ENCODE measurements around the gene TBCCD1. TPM values are rescaled to one million over a fixed set of nuclear protein-coding genes. Genes with fewer than 3 reads are reported as not detected.

TBCCD1 gene
- total RNA-seq, 1 experiment from 2014 or later, result 14.5 TPM

- ATAC-seq, result no peak
- H3K27me3 ChIP-seq (ENCODE audit: control insufficient read depth, insufficient read depth, low read length), result no peaks in the 10 kb centered on the region; the same call in 1 of the 2 replicates
- POLR2A ChIA-PET, result no interaction called here
Observed at GRCh38 chr3:186605078-186605477, 37.9 kb upstream of the TBCCD1 start.

GRCh38 chr3:186603159-186603558 is 36.0 kb upstream of the TBCCD1 start:
- Histone ChIP-seq H3K27ac (ENCODE audit: low read length) (no peak overlapping the region), H3K4me3 (ENCODE audit: low read depth in 2 of 2, low read length in 2 of 2) (no peak overlapping the region), H3K9me3 (ENCODE audit: control insufficient read depth, insufficient read depth, low read depth, low read length) (no peaks in the 10 kb centered on the region), H3K27me3 (ENCODE audit: control insufficient read depth, insufficient read depth, low read length) (no peaks in the 10 kb centered on the region; the same call in 1 of the 2 replicates), H3K36me3 (ENCODE audit: control insufficient read depth, insufficient read depth, low read length) (no peaks in the 10 kb centered on the region), H3K4me1 (ENCODE audit: control insufficient read depth, insufficient read depth, low read length) (no peaks in the 10 kb centered on the region)
- no peak for DNase-seq (ENCODE audit: low read depth, low spot score)
- ATAC-seq, result no peak
- in situ Hi-C loops (cut with HindIII; ENCODE audit: low pct_unique_long_range_greater_than_20kb, low sequenced_read_pairs) (no loop called here), intact Hi-C loops (cut with micrococcal nuclease; ENCODE audit: unreplicated experiment) (no loop called here)
- no TSS peak for BruUV-seq (replicated peaks)
- CTCF ChIA-PET, result interaction anchor here (1.1 kb wide), 1 partner anchor 11 kb away, joined by 3 read pairs; no protein-coding TSS in a partner anchor
- TF ChIP-seq, protein P1, sequence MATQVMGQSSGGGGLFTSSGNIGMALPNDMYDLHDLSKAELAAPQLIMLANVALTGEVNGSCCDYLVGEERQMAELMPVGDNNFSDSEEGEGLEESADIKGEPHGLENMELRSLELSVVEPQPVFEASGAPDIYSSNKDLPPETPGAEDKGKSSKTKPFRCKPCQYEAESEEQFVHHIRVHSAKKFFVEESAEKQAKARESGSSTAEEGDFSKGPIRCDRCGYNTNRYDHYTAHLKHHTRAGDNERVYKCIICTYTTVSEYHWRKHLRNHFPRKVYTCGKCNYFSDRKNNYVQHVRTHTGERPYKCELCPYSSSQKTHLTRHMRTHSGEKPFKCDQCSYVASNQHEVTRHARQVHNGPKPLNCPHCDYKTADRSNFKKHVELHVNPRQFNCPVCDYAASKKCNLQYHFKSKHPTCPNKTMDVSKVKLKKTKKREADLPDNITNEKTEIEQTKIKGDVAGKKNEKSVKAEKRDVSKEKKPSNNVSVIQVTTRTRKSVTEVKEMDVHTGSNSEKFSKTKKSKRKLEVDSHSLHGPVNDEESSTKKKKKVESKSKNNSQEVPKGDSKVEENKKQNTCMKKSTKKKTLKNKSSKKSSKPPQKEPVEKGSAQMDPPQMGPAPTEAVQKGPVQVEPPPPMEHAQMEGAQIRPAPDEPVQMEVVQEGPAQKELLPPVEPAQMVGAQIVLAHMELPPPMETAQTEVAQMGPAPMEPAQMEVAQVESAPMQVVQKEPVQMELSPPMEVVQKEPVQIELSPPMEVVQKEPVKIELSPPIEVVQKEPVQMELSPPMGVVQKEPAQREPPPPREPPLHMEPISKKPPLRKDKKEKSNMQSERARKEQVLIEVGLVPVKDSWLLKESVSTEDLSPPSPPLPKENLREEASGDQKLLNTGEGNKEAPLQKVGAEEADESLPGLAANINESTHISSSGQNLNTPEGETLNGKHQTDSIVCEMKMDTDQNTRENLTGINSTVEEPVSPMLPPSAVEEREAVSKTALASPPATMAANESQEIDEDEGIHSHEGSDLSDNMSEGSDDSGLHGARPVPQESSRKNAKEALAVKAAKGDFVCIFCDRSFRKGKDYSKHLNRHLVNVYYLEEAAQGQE (IDR thresholded peaks at IDR 0.05; ENCODE audit: insufficient read depth in 1 of 2, low read depth in 2 of 2, low read length in 1 of 2), result no peak
- POLR2A ChIA-PET, result interaction anchor here (0.7 kb wide), 1 partner anchor 487 kb away, joined by 4 read pairs; no protein-coding TSS in a partner anchor

More at GRCh38 chr3:186605078-186605477, 37.9 kb upstream of the TBCCD1 start:
- CTCF ChIA-PET, result no interaction called here
- no TSS peak for BruUV-seq (replicated peaks)
- intact Hi-C loops (cut with micrococcal nuclease; ENCODE audit: unreplicated experiment), result no loop called here
- in situ Hi-C loops (cut with HindIII; ENCODE audit: low pct_unique_long_range_greater_than_20kb, low sequenced_read_pairs), result no loop called here
- H3K36me3 ChIP-seq (ENCODE audit: control insufficient read depth, insufficient read depth, low read length), result no peaks in the 10 kb centered on the region
- no peak overlapping the region for H3K27ac ChIP-seq (ENCODE audit: low read length)
- no peak overlapping the region for H3K4me3 ChIP-seq (ENCODE audit: low read depth in 2 of 2, low read length in 2 of 2)
- no peaks in the 10 kb centered on the region for H3K9me3 ChIP-seq (ENCODE audit: control insufficient read depth, insufficient read depth, low read depth, low read length)
- no peaks in the 10 kb centered on the region for H3K4me1 ChIP-seq (ENCODE audit: control insufficient read depth, insufficient read depth, low read length)
- DNase-seq (ENCODE audit: low read depth, low spot score), result no peak
- TF ChIP-seq SIN3A (IDR thresholded peaks at IDR 0.05; ENCODE audit: borderline replicate concordance, insufficient read depth, low read depth, low read length) (no peak), TCF7L2 (IDR thresholded peaks at IDR 0.05; ENCODE audit: low read depth, low read length) (no peak), POLR2AphosphoS5 (IDR thresholded peaks at IDR 0.05; ENCODE audit: low read depth, low read length) (no peak)
- TF ChIP-seq, protein P2, sequence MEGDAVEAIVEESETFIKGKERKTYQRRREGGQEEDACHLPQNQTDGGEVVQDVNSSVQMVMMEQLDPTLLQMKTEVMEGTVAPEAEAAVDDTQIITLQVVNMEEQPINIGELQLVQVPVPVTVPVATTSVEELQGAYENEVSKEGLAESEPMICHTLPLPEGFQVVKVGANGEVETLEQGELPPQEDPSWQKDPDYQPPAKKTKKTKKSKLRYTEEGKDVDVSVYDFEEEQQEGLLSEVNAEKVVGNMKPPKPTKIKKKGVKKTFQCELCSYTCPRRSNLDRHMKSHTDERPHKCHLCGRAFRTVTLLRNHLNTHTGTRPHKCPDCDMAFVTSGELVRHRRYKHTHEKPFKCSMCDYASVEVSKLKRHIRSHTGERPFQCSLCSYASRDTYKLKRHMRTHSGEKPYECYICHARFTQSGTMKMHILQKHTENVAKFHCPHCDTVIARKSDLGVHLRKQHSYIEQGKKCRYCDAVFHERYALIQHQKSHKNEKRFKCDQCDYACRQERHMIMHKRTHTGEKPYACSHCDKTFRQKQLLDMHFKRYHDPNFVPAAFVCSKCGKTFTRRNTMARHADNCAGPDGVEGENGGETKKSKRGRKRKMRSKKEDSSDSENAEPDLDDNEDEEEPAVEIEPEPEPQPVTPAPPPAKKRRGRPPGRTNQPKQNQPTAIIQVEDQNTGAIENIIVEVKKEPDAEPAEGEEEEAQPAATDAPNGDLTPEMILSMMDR (IDR thresholded peaks at IDR 0.05), result no peak
- TF ChIP-seq, protein P1 (IDR thresholded peaks at IDR 0.05; ENCODE audit: insufficient read depth in 1 of 2, low read depth in 2 of 2, low read length in 1 of 2), result no peak

Measured in Panc1 (cell line).